Fibroblast of lung (primary cell): ENCODE measurements around the gene C6orf62. TPM values are rescaled to one million over a fixed set of nuclear protein-coding genes. Genes with fewer than 3 reads are reported as not detected.
A peak's percentile ranks its signal among the peaks of the same experiment; 100 is the strongest.
"Not testable (repeated sequence)": the region's sequence is repeated elsewhere in the genome, so short reads cannot be mapped to it uniquely, and the experiment has no call there.

Experiments used
- DNase-seq, 2 donors: peaks; one replicate each; pipeline versions ENCODE4 v3.0.0 to v3.0.0-alpha.2; 2010; ENCODE audit warnings: low read depth in 2 of 2
- H2AFZ ChIP-seq: 2 replicates; pipeline ENCODE4 v1.5.1; 2012; ENCODE audit warnings: low read length, control low read depth, inconsistent platforms
- H3K27ac ChIP-seq: 2 replicates; pipeline ENCODE4 v1.5.1; 2011; ENCODE audit warnings: low read length, control low read depth; ENCODE audit not compliant: insufficient read depth
- H3K27me3 ChIP-seq: 2 replicates; pipeline ENCODE4 v1.5.1; 2011; ENCODE audit warnings: mild to moderate bottlenecking, low read length; ENCODE audit not compliant: control insufficient read depth, insufficient read depth
- H3K36me3 ChIP-seq: 2 replicates; pipeline ENCODE4 v1.5.1; 2011; ENCODE audit warnings: low read length; ENCODE audit not compliant: control insufficient read depth, insufficient read depth
- H3K4me1 ChIP-seq: 2 replicates; pipeline ENCODE4 v1.5.1; 2011; ENCODE audit warnings: low read length; ENCODE audit not compliant: control insufficient read depth, insufficient read depth; ENCODE audit errors: extremely low read depth
- H3K4me2 ChIP-seq: 2 replicates; pipeline ENCODE4 v1.5.1; 2011; ENCODE audit warnings: low read length, control low read depth; ENCODE audit not compliant: insufficient read depth; ENCODE audit errors: extremely low read depth
- H3K4me3 ChIP-seq, 4 experiments: fragments of 200-600 bp in 1 of 4; sonication (generic) in 1 of 4; replicated peaks in 1 of 4; 2 replicates each; pipeline ENCODE4 v1.5.1; 2011 to 2016; ENCODE audit warnings: low read length in 4 of 4, low read depth in 3 of 4, mild to moderate bottlenecking in 3 of 4, control low read depth in 2 of 4, inconsistent platforms in 1 of 4, mixed read lengths in 1 of 4; ENCODE audit not compliant: insufficient read depth in 1 of 4; ENCODE audit errors: control extremely low read depth in 1 of 4
- H3K79me2 ChIP-seq: 2 replicates; pipeline ENCODE4 v1.5.1; 2012; ENCODE audit warnings: mild to moderate bottlenecking, low read length, inconsistent platforms; ENCODE audit not compliant: control insufficient read depth, insufficient read depth
- H3K9ac ChIP-seq: 2 replicates; pipeline ENCODE4 v1.5.1; 2011; ENCODE audit warnings: mild to moderate bottlenecking, low read length, control low read depth; ENCODE audit not compliant: insufficient read depth
- H3K9me3 ChIP-seq: 2 replicates; pipeline ENCODE4 v1.5.1; 2012; ENCODE audit warnings: low read depth, low read length; ENCODE audit not compliant: control insufficient read depth, insufficient read depth
- H4K20me1 ChIP-seq: 2 replicates; pipeline ENCODE4 v1.5.1; 2011; ENCODE audit warnings: low read length; ENCODE audit not compliant: control insufficient read depth, insufficient read depth; ENCODE audit errors: extremely low read depth
- CTCF ChIP-seq, 2 donors: IDR thresholded peaks in 1 of 2; conservative IDR thresholded peaks in 1 of 2; 1 replicate in 1 of 2; 2 replicates in 1 of 2; pipeline ENCODE4 v1.5.1; 2011 to 2012; ENCODE audit warnings: low read length in 2 of 2, control low read depth in 1 of 2, inconsistent platforms in 1 of 2, low read depth in 1 of 2, mild to moderate bottlenecking in 1 of 2
- EZH2 ChIP-seq: IDR thresholded peaks from 2 replicates; pipeline ENCODE4 v1.5.1; 2012; ENCODE audit warnings: low read length, control low read depth, mild to moderate bottlenecking; ENCODE audit errors: missing control alignments
- polyA plus RNA-seq, 2 donors: library from polyadenylated mRNA; depleted of rRNA in 1 of 2; stranded (reverse) in 1 of 2; unstranded in 1 of 2; fragments of >200 nt; gene quantifications; 2 replicates each; pipeline ENCODE4 v1.2.1, GENCODE V29; 2011 to 2012; ENCODE audit warnings: missing spikeins in 1 of 2
- total RNA-seq: library from RNA; depleted of rRNA; stranded (reverse); fragments of >200 nt; gene quantifications from 2 replicates; pipeline ENCODE4 v1.2.1, GENCODE V29; 2014

The C6orf62 gene
- total and polyA plus RNA-seq, 2 donors (not counting 1 experiment from before 2014, with no cell fraction given): 103 to 147 TPM

DNA sequence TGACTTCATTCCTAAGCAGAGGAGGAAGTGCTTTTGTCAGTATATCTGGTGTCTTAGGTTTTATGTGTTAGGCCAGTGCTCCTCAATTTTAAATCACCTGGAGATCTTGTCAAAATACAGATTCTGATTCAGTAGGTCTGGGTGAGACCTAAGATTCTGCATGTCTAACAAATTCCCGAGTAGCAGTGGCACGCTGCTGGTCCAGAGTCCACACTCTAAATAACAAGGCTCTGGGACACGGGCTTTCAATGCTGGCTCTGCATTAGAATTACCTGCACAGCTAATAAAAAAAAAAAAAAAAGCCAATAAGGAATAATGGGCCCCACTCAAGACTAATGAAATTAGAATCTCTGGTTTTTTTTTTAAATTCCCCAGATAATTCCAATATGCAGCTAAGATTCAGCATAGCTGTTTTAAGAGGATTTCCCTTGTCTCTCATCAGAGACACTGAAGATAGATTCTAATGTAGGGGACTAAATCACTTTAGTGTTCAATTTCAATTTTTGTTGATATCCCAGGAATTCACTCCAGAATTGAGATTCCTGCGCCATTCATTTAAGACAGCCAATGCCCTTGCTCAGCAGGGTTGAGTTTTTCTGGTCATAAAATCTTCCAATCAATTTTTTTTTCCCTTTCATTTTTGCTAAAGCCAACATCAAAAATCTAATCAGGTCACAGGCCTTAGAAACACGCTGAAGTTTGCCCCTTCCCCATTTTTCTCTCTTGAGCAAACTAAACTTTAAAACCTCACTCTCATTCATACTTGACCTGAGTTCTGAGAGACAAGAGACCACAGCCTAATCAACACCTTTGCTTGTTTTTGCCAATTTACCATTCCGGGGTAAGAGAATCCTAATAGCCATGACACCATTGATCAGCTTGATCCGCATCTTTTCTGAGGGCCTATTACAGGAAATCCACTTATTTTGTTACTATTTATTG lies 54.6 kb downstream of the C6orf62 start:
- no peak for TF ChIP-seq CTCF (conservative IDR thresholded peaks at IDR 0.05 in 1 of 2, IDR thresholded peaks at IDR 0.05 in 1 of 2; ENCODE audit: low read depth in 1 of 2, low read length in 2 of 2)
- TF ChIP-seq EZH2: no peak
- no peaks in the 10 kb centered on the region for H3K27me3 ChIP-seq
- no peaks in the 10 kb centered on the region for H3K9me3 ChIP-seq
- no peak for DNase-seq
- no peaks in the 10 kb centered on the region for H3K36me3 ChIP-seq
- H4K20me1 ChIP-seq: no peaks in the 10 kb centered on the region
- peaks cover 17% of the 10 kb centered on the region for H3K79me2 ChIP-seq
- H2AFZ ChIP-seq: no peak overlapping the region
- H3K9ac ChIP-seq: no peak overlapping the region
- peak overlapping the region in 3 of 4 experiments; percentile 79 to 89 (median 84) for H3K4me3 ChIP-seq
- peaks cover 6% of the 10 kb centered on the region for H3K4me1 ChIP-seq
- H3K27ac ChIP-seq: no peak overlapping the region
- peak overlapping the region; percentile 67 for H3K4me2 ChIP-seq

DNA sequence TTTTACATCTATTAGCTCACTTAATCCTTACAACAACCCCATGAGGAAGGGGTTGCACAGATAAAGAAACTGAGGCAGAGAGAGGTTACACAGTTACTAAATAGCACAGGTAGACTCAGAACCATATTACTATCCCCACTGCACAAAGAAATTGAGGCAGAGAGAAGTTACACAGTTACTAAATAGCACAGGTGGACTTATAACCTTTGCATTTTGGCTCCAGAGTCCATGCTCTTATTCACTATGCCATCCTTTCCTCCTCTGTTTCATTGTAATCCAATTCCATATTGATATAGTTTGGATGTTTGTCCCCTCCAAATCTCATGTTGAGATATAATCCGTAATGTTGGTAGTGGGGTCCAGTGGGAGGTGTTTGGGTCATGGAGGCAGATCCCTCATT lies 55.8 kb downstream of the C6orf62 start:
- Histone ChIP-seq H3K4me1 (peaks cover 6% of the 10 kb centered on the region), H3K9ac (no peak overlapping the region), H3K27me3 (no peaks in the 10 kb centered on the region), H3K4me3 (no peak overlapping the region), H3K27ac (no peak overlapping the region), H3K79me2 (peaks cover 17% of the 10 kb centered on the region), H4K20me1 (no peaks in the 10 kb centered on the region), H3K9me3 (no peaks in the 10 kb centered on the region), H3K4me2 (no peak overlapping the region), H3K36me3 (no peaks in the 10 kb centered on the region), H2AFZ (no peak overlapping the region)
- TF ChIP-seq CTCF (conservative IDR thresholded peaks at IDR 0.05 in 1 of 2, IDR thresholded peaks at IDR 0.05 in 1 of 2; ENCODE audit: low read depth in 1 of 2, low read length in 2 of 2) (no peak), EZH2 (no peak)
- no peak for DNase-seq

GRCh38 chr6:24662236-24662635 lies 56.7 kb downstream of the C6orf62 start:
- H3K79me2 ChIP-seq: peaks cover 17% of the 10 kb centered on the region
- no peaks in the 10 kb centered on the region for H3K9me3 ChIP-seq
- H3K27ac ChIP-seq: no peak overlapping the region
- H3K36me3 ChIP-seq: no peaks in the 10 kb centered on the region
- H2AFZ ChIP-seq: no peak overlapping the region
- no peaks in the 10 kb centered on the region for H3K27me3 ChIP-seq
- DNase-seq: no peak
- H4K20me1 ChIP-seq: no peaks in the 10 kb centered on the region
- H3K9ac ChIP-seq: no peak overlapping the region
- peaks cover 6% of the 10 kb centered on the region for H3K4me1 ChIP-seq
- H3K4me3 ChIP-seq: no peak overlapping the region
- H3K4me2 ChIP-seq: no peak overlapping the region
- TF ChIP-seq EZH2 (no peak), CTCF (conservative IDR thresholded peaks at IDR 0.05 in 1 of 2, IDR thresholded peaks at IDR 0.05 in 1 of 2; ENCODE audit: low read depth in 1 of 2, low read length in 2 of 2) (no peak)

- not testable (repeated sequence) for H3K9ac ChIP-seq, H3K4me3 ChIP-seq, DNase-seq, H3K4me1 ChIP-seq, H2AFZ ChIP-seq, H3K9me3 ChIP-seq, H4K20me1 ChIP-seq, H3K4me2 ChIP-seq, H3K27ac ChIP-seq, H3K36me3 ChIP-seq, H3K27me3 ChIP-seq
- H3K79me2 ChIP-seq: peaks cover 17% of the 10 kb centered on the region
Observed at GRCh38 chr6:24661759-24662158, 57.2 kb downstream of the C6orf62 start.
